Measurements from ENCODE around the gene GLT1D1. TPM values are rescaled to one million over a fixed set of nuclear protein-coding genes. Genes with fewer than 3 reads are reported as not detected.

The GLT1D1 gene
- total and polyA plus RNA-seq, 12 donors: 0.07 to 3.3 (median 0.66) TPM; not detected in 1

DNA sequence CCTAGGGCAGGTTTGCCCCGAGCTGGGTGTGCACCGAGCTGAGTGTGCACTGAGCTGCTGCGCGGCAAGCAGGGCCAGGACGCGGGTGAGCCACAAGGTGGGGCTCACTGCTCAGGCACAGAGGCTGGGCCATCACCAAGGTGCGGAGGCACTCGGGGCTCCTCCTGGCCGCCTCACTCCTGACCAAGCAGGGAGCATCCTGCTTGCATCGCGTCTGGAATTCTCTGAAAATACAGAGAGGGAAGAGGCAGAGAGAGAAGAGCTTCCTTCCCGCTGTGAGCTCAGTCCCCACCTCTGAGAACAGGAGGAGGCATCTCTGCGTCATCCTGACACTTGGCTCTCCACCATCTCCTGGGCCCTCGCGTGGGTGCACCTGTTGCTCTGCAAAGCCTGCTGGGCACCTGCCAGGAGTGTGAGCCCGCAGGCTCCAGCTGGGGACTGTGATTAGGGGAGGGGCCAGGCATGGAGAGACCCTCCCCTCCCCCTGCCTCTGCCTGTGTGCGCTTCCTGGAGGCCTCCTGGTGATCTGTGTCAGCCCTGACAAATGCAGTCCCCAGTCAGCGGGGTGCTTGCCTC, 116.3 kb downstream of the GLT1D1 start:
- Histone ChIP-seq H3K9me3 (peaks cover 0 to 11% (median 5%) of the 10 kb centered on the region in 11 donors), H3K36me3 (no peaks in the 10 kb centered on the region), H3K4me3 (no peak overlapping the region), H3K27me3 (peaks cover 4 to 68% (median 48%) of the 10 kb centered on the region in 7 donors), H3K4me1 (no peaks in the 10 kb centered on the region), H3K27ac (no peak overlapping the region)
- intact Hi-C loops (cut with DNase I): no loop called here
- DNase-seq (no peak), ATAC-seq (peak in 4 of 8 donors; percentile 50 to 71 (median 66))
- 0 to 2% methylated on average over 18 of the region's 18 CpGs for WGBS, 2 donors
- peak in 5 of 9 donors; percentile 20 to 41 (median 25) for TF ChIP-seq CTCF (IDR thresholded peaks at IDR 0.05)

DNA sequence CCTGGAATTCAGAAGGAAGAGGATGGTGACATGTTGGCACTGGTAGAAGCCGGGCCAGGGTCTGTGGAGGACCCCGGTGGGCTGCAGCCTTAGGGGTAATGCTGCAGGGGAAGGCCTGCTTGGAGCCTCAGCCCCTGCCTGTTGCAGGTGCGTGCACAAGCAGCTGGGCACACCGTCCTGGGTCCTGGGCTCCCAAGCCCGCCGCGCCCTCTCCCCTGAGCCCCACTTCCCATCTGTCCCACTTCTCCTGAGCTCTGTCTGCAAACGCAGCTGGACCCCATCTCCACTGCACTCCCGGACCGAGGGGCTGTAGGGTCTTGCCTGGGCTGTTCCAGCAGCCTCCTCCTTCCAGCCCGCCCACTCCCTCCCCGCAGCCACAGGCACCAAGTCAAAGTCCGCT, 116.8 kb downstream of the GLT1D1 start:
- DNase-seq (no peak), ATAC-seq (no peak)
- H3K9me3 ChIP-seq: peaks cover 0 to 6% (median 2%) of the 10 kb centered on the region in 11 donors
- no peak overlapping the region for H3K27ac ChIP-seq
- no peak for TF ChIP-seq CTCF (IDR thresholded peaks at IDR 0.05)
- H3K27me3 ChIP-seq: peaks cover 4 to 73% (median 52%) of the 10 kb centered on the region in 7 donors
- no peak overlapping the region for H3K4me3 ChIP-seq
- intact Hi-C loops (cut with DNase I): no loop called here
- WGBS, 2 donors: 12 to 17% methylated on average over 13 of the region's 13 CpGs
- H3K36me3 ChIP-seq: no peaks in the 10 kb centered on the region
- H3K4me1 ChIP-seq: no peaks in the 10 kb centered on the region

DNA sequence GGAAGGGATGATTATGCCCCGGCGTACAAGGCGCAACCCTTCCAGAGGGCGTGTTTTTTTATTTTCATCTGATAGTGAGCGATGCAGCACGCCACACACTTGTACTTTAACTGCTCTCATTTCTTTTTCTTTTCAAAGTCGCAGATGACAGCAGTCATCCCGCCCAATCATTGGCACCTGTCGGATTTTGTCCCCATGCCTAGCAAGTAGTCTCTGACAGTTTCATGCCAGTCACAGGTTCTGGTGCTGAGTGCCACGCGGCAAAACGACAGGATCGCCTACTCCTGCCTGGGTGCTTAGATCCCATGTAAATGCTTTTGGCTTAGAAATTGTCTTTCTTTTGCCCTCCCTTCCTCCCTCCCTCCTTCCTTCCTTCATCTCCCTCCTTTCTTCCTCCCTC, 117.7 kb downstream of the GLT1D1 start:
- Histone ChIP-seq H3K4me3 (no peak overlapping the region), H3K27ac (no peak overlapping the region), H3K27me3 (peaks cover 4 to 81% (median 52%) of the 10 kb centered on the region in 7 donors), H3K9me3 (no peaks in the 10 kb centered on the region), H3K4me1 (no peaks in the 10 kb centered on the region), H3K36me3 (no peaks in the 10 kb centered on the region)
- intact Hi-C loops (cut with DNase I): no loop called here
- no peak for DNase-seq
- ATAC-seq: no peak
- no peak for TF ChIP-seq CTCF (IDR thresholded peaks at IDR 0.05)
- WGBS, 2 donors: 74 to 80% methylated on average over 13 of the region's 13 CpGs

DNA sequence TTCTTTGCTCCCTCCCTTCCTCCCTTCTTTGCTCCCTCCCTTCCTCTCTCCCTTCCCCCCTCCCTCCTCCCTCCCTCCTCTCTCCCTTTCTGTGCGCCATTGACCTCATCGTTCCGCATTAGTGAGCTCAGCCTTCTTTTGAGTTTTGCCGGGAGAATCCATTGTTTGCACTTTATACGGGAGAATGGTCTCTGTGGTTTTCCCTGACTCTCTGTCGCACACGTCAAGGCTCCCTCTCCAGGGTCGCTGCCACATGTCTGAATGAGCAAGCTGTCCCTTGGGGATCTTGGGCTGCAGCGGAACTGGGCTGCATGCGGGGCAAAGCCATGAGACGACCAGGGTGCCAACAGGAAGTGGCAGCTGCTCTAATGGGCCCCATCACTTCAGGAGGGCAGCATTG, 118.5 kb downstream of the GLT1D1 start:
- no peak for TF ChIP-seq CTCF (IDR thresholded peaks at IDR 0.05)

More for the DNA sequence above, 118.5 kb downstream of the GLT1D1 start:
- Histone ChIP-seq H3K4me1 (no peaks in the 10 kb centered on the region), H3K27me3 (peaks cover 4 to 83% (median 61%) of the 10 kb centered on the region in 7 donors), H3K27ac (no peak overlapping the region), H3K9me3 (no peaks in the 10 kb centered on the region), H3K4me3 (no peak overlapping the region), H3K36me3 (no peaks in the 10 kb centered on the region)
- intact Hi-C loops (cut with DNase I): no loop called here
- 61 to 71% methylated on average over 11 of the region's 11 CpGs for WGBS, 2 donors
- DNase-seq (no peak), ATAC-seq (no peak)

Measured in heart right ventricle (tissue), 16 donors.